Mesendoderm (in vitro differentiated cells): ENCODE results near the gene TLN1.
A peak's percentile ranks its signal among the peaks of the same experiment; 100 is the strongest.

ENCODE experiments used
- DNase-seq: peaks from one replicate; pipeline ENCODE4 v3.0.0; 2013
- H2AK5ac ChIP-seq: 2 replicates; pipeline ENCODE4 v1.6.1; 2013; ENCODE audit warnings: low read length, inconsistent platforms
- H2BK120ac ChIP-seq: 2 replicates; pipeline ENCODE4 v1.6.1; 2013; ENCODE audit warnings: low read depth, mild to moderate bottlenecking, low read length, moderate library complexity, mixed read lengths
- H2BK15ac ChIP-seq: replicated peaks from 2 replicates; pipeline ENCODE4 v1.6.1; 2013; ENCODE audit warnings: low read depth, mild to moderate bottlenecking, moderate library complexity
- H2BK5ac ChIP-seq: 2 replicates; pipeline ENCODE4 v1.6.1; 2013; ENCODE audit warnings: low read length, inconsistent platforms
- H3K18ac ChIP-seq: 2 replicates; pipeline ENCODE4 v1.6.1; 2013; ENCODE audit warnings: mild to moderate bottlenecking, low read length, mixed read lengths
- H3K23ac ChIP-seq: one replicate; pipeline ENCODE4 v1.6.1; 2013; ENCODE audit warnings: low read length
- H3K27ac ChIP-seq: 2 replicates; pipeline ENCODE4 v1.5.1; 2013; ENCODE audit warnings: low read depth, mild to moderate bottlenecking, inconsistent platforms, low read length, moderate library complexity
- H3K27me3 ChIP-seq: 2 replicates; pipeline ENCODE4 v1.6.1; 2013; ENCODE audit warnings: low read length, control low read depth, mild to moderate bottlenecking, inconsistent platforms; ENCODE audit not compliant: insufficient read depth, poor library complexity
- H3K36me3 ChIP-seq: 2 replicates; pipeline ENCODE4 v1.6.1; 2013; ENCODE audit warnings: low read length, inconsistent platforms; ENCODE audit not compliant: control insufficient read depth, insufficient read depth
- H3K4ac ChIP-seq: one replicate; pipeline ENCODE4 v1.6.1; 2013; ENCODE audit warnings: low read depth, mild to moderate bottlenecking, low read length, moderate library complexity
- H3K4me1 ChIP-seq: 2 replicates; pipeline ENCODE4 v1.6.1; 2013; ENCODE audit warnings: low read depth, low read length, inconsistent platforms; ENCODE audit not compliant: control insufficient read depth
- H3K4me2 ChIP-seq: 2 replicates; pipeline ENCODE4 v1.6.1; 2013; ENCODE audit warnings: low read length
- H3K4me3 ChIP-seq: 2 replicates; pipeline ENCODE4 v1.5.1; 2013; ENCODE audit warnings: mild to moderate bottlenecking, low read length
- H3K56ac ChIP-seq: one replicate; pipeline ENCODE4 v1.6.1; 2013; ENCODE audit warnings: low read length
- H3K79me1 ChIP-seq: 2 replicates; pipeline ENCODE4 v1.6.1; 2013; ENCODE audit warnings: low read length, inconsistent platforms
- H3K79me2 ChIP-seq: 2 replicates; pipeline ENCODE4 v1.6.1; 2013; ENCODE audit warnings: mild to moderate bottlenecking, low read length; ENCODE audit not compliant: control insufficient read depth, insufficient read depth
- H3K9ac ChIP-seq: 2 replicates; pipeline ENCODE4 v1.6.1; 2013; ENCODE audit warnings: low read length, inconsistent platforms
- H4K5ac ChIP-seq: one replicate; pipeline ENCODE4 v1.6.1; 2013; ENCODE audit warnings: low read length
- H4K8ac ChIP-seq: one replicate; pipeline ENCODE4 v1.6.1; 2013; ENCODE audit warnings: low read depth, mild to moderate bottlenecking, control low read depth, low read length, moderate library complexity
- WGBS: extraction: QIAGEN DNeasy Blood & Tissue Kit; methylation state at CpG from one replicate; pipeline ENCODE4 v1.1.7; 2013; ENCODE audit warnings: low lambda C conversion rate, missing lambda C conversion rate; ENCODE audit not compliant: insufficient coverage; ENCODE audit errors: extremely low coverage; 5-methylcytosine and 5-hydroxymethylcytosine counted together

The TLN1 gene

DNA sequence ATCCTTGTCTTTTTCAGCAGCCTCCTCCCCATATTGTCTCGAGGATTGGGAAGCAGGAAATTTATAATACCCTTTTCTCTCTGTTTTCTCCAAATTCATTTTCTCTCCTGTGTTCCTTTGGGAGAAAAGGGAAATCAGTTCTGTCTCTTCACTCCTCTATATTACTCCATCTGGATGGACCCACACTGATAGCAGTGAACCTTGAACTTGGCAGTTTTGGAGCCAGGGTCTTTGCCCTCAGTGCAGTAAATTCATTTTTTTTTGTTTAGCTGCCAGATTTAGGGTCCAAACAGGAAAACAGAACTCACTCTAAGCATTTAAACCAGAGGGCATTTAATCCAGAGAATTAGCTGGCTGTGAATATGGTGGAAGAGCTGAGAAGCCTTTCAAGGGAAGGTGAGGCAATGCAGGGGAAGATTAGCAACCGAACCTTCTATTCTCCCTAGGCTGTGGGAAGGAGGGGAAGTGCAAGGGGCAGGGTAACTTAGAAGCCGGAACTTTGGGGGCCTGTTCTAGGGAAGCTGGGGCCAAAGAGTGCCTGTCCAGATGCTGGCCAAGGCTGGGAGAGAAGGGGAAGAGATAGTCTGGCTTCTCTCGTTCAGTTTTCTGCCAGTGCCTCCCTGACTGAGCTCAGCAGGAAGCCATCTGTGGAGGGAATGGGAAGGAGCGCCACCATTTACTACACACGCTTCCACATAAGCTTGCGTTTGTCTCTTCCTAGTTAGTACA is 43.1 kb upstream of the TLN1 start:
- no peak overlapping the region for H4K5ac ChIP-seq
- H3K27me3 ChIP-seq = no peaks in the 10 kb centered on the region
- no peak overlapping the region for H4K8ac ChIP-seq
- no peak overlapping the region for H2BK5ac ChIP-seq
- H3K9ac ChIP-seq = no peak overlapping the region
- no CpG with 5 or more reads among the region's 7 CpGs for WGBS
- no peak overlapping the region for H3K27ac ChIP-seq
- no peak overlapping the region for H3K56ac ChIP-seq
- no peaks in the 10 kb centered on the region for H3K36me3 ChIP-seq
- H2BK120ac ChIP-seq = no peak overlapping the region
- no peak overlapping the region for H2AK5ac ChIP-seq
- H3K79me2 ChIP-seq = no peaks in the 10 kb centered on the region
- no peak overlapping the region for H3K23ac ChIP-seq
- H3K79me1 ChIP-seq = no peaks in the 10 kb centered on the region
- peak overlapping the region; percentile 44 for H3K18ac ChIP-seq
- no peak overlapping the region for H3K4ac ChIP-seq
- peaks cover 3% of the 10 kb centered on the region for H3K4me1 ChIP-seq
- H3K4me2 ChIP-seq = no peak overlapping the region
- peak; percentile 30 for DNase-seq
- no peak overlapping the region for H2BK15ac ChIP-seq
- no peak overlapping the region for H3K4me3 ChIP-seq

GRCh38 chr9:35771943-35772342 is 39.9 kb upstream of the TLN1 start:
- Histone ChIP-seq H4K8ac (no peak overlapping the region), H4K5ac (no peak overlapping the region), H2BK5ac (no peak overlapping the region), H3K4ac (no peak overlapping the region), H3K18ac (no peak overlapping the region), H3K4me2 (no peak overlapping the region), H3K56ac (no peak overlapping the region), H3K23ac (no peak overlapping the region), H3K27ac (no peak overlapping the region), H3K9ac (no peak overlapping the region), H3K79me1 (no peaks in the 10 kb centered on the region), H3K4me1 (peaks cover 3% of the 10 kb centered on the region), H3K36me3 (no peaks in the 10 kb centered on the region), H3K27me3 (no peaks in the 10 kb centered on the region), H2AK5ac (no peak overlapping the region), H2BK120ac (no peak overlapping the region), H3K4me3 (no peak overlapping the region), H3K79me2 (no peaks in the 10 kb centered on the region), H2BK15ac (no peak overlapping the region)
- no peak for DNase-seq
- WGBS = no CpG with 5 or more reads among the region's 3 CpGs

DNA sequence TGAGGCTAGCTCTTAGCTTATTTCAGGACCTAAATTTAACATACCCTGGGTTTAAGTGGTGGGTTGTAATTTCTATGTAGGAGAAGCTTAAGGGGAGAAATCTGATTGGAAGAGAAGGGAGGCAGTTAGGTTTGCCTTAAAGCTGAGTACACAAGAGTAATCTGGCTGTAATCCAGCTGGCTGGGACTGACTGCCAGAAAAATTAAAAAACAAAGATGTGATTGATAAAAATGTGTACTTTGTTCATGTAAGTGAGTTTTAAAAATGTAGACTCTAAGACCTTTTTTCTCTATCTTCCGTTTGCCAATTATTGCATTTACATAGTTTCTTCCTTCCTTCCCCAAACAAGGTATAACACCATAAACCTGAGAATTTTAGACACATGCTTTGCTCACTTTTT is 39.5 kb upstream of the TLN1 start:
- H3K4ac ChIP-seq = no peak overlapping the region
- no peak overlapping the region for H4K5ac ChIP-seq
- no peak overlapping the region for H3K18ac ChIP-seq
- no peak for DNase-seq
- no peak overlapping the region for H2AK5ac ChIP-seq
- WGBS = no CpG with 5 or more reads among the region's 1 CpG
- no peak overlapping the region for H2BK5ac ChIP-seq
- H3K36me3 ChIP-seq = no peaks in the 10 kb centered on the region
- no peak overlapping the region for H3K9ac ChIP-seq
- H4K8ac ChIP-seq = no peak overlapping the region
- H3K79me1 ChIP-seq = no peaks in the 10 kb centered on the region
- no peak overlapping the region for H2BK120ac ChIP-seq
- peaks cover 3% of the 10 kb centered on the region for H3K4me1 ChIP-seq
- H3K4me2 ChIP-seq = no peak overlapping the region
- H3K4me3 ChIP-seq = no peak overlapping the region
- no peak overlapping the region for H3K56ac ChIP-seq
- H3K23ac ChIP-seq = no peak overlapping the region
- H3K27me3 ChIP-seq = no peaks in the 10 kb centered on the region
- H3K27ac ChIP-seq = no peak overlapping the region
- no peaks in the 10 kb centered on the region for H3K79me2 ChIP-seq
- H2BK15ac ChIP-seq = no peak overlapping the region

- Histone ChIP-seq H3K79me2 (no peaks in the 10 kb centered on the region), H3K4ac (no peak overlapping the region), H3K4me1 (peaks cover 3% of the 10 kb centered on the region), H4K5ac (no peak overlapping the region), H2BK15ac (no peak overlapping the region), H3K18ac (no peak overlapping the region), H2BK5ac (no peak overlapping the region), H3K79me1 (no peaks in the 10 kb centered on the region), H3K23ac (no peak overlapping the region), H4K8ac (no peak overlapping the region), H3K56ac (no peak overlapping the region), H3K27me3 (no peaks in the 10 kb centered on the region), H3K36me3 (no peaks in the 10 kb centered on the region), H3K4me3 (no peak overlapping the region), H2AK5ac (no peak overlapping the region), H2BK120ac (no peak overlapping the region), H3K27ac (no peak overlapping the region), H3K4me2 (no peak overlapping the region), H3K9ac (no peak overlapping the region)
- no CpG with 5 or more reads among the region's 4 CpGs for WGBS
- no peak for DNase-seq
Measured at GRCh38 chr9:35771075-35771433, 39.1 kb upstream of the TLN1 start.

GRCh38 chr9:35769763-35770162 is 37.8 kb upstream of the TLN1 start:
- H2BK120ac ChIP-seq = no peak overlapping the region
- H3K9ac ChIP-seq = no peak overlapping the region
- H3K4ac ChIP-seq = no peak overlapping the region
- no peaks in the 10 kb centered on the region for H3K79me2 ChIP-seq
- H3K4me1 ChIP-seq = no peaks in the 10 kb centered on the region
- H4K5ac ChIP-seq = no peak overlapping the region
- no peaks in the 10 kb centered on the region for H3K27me3 ChIP-seq
- H3K23ac ChIP-seq = no peak overlapping the region
- no peak overlapping the region for H2BK15ac ChIP-seq
- no peak overlapping the region for H3K4me3 ChIP-seq
- H3K4me2 ChIP-seq = no peak overlapping the region
- no peak overlapping the region for H3K18ac ChIP-seq
- H2BK5ac ChIP-seq = no peak overlapping the region
- no peak overlapping the region for H3K27ac ChIP-seq
- no peak overlapping the region for H4K8ac ChIP-seq
- H3K79me1 ChIP-seq = no peaks in the 10 kb centered on the region
- no peak overlapping the region for H3K56ac ChIP-seq
- no CpG with 5 or more reads among the region's 1 CpG for WGBS
- H3K36me3 ChIP-seq = no peaks in the 10 kb centered on the region
- H2AK5ac ChIP-seq = no peak overlapping the region
- no peak for DNase-seq

- H3K79me1 ChIP-seq = no peaks in the 10 kb centered on the region
- H3K56ac ChIP-seq = no peak overlapping the region
- WGBS = no CpG with 5 or more reads among the region's 1 CpG
- H4K8ac ChIP-seq = no peak overlapping the region
- no peak overlapping the region for H3K4me2 ChIP-seq
- H3K4me3 ChIP-seq = no peak overlapping the region
- H3K4me1 ChIP-seq = no peaks in the 10 kb centered on the region
- no peak overlapping the region for H2BK5ac ChIP-seq
- H4K5ac ChIP-seq = no peak overlapping the region
- no peaks in the 10 kb centered on the region for H3K36me3 ChIP-seq
- H3K79me2 ChIP-seq = no peaks in the 10 kb centered on the region
- no peak for DNase-seq
- no peak overlapping the region for H2BK120ac ChIP-seq
- no peaks in the 10 kb centered on the region for H3K27me3 ChIP-seq
- no peak overlapping the region for H3K27ac ChIP-seq
- H3K9ac ChIP-seq = no peak overlapping the region
- H3K23ac ChIP-seq = no peak overlapping the region
- H3K4ac ChIP-seq = no peak overlapping the region
- no peak overlapping the region for H2AK5ac ChIP-seq
- H3K18ac ChIP-seq = no peak overlapping the region
- no peak overlapping the region for H2BK15ac ChIP-seq
Measured at GRCh38 chr9:35767458-35767857, 35.5 kb upstream of the TLN1 start.
